Vagina (tissue), 2 donors: Measurements from ENCODE around the gene TBL1XR1. TPM values are rescaled to one million over a fixed set of nuclear protein-coding genes. Genes with fewer than 3 reads are reported as not detected.

Experiments used
- DNase-seq, 2 donors: peaks; one replicate each; pipeline ENCODE4 v3.0.0-alpha.2; 2017; ENCODE audit errors: extremely low spot score in 2 of 2
- H3K27ac ChIP-seq: fragments of 200-600 bp; sonication (generic); one replicate; pipeline ENCODE4 v1.5.1; 2019
- H3K27me3 ChIP-seq: fragments of 200-600 bp; sonication (generic); one replicate; pipeline ENCODE4 v1.5.1; 2019
- H3K36me3 ChIP-seq, 2 donors: fragments of 200-600 bp; sonication (generic); one replicate each; pipeline ENCODE4 v1.5.1; 2017 to 2019
- H3K4me1 ChIP-seq: fragments of 200-600 bp; sonication (generic); one replicate; pipeline ENCODE4 v1.5.1; 2019
- H3K4me3 ChIP-seq, 2 donors: fragments of 200-600 bp; sonication (generic); 1 replicate in 1 of 2; 2 replicates in 1 of 2; pipeline ENCODE4 v1.5.1; 2016 to 2019
- H3K9me3 ChIP-seq: fragments of 200-600 bp; sonication (generic); one replicate; pipeline ENCODE4 v1.5.1; 2019
- POLR2A ChIP-seq, 2 donors: fragments of 450-650 bp; IDR thresholded peaks; one replicate each; pipeline ENCODE4 v1.6.1; 2017; ENCODE audit warnings: antibody characterized with exemption in 2 of 2, mild to moderate bottlenecking in 2 of 2, moderate library complexity in 2 of 2
- POLR2AphosphoS5 ChIP-seq, 2 donors: sonication (generic); formaldehyde crosslinking; IDR thresholded peaks; one replicate each; pipeline ENCODE4 v1.9.0; 2017; ENCODE audit warnings: antibody characterized with exemption in 2 of 2, mild to moderate bottlenecking in 2 of 2, low read depth in 1 of 2; ENCODE audit not compliant: insufficient read depth in 1 of 2
- intact Hi-C: fragments of 100-400 bp; cut with DNase I; formaldehyde crosslinking; loops from one replicate; pipeline ENCODE4 v1.15.1; 2023
- total RNA-seq: library from RNA; depleted of rRNA; stranded (reverse); fragments of >200 nt; gene quantifications from one replicate; pipeline ENCODE4 v1.2.3, GENCODE V29; 2016
- TF ChIP-seq, protein P1 (sequence below), 3 experiments: fragments of 450-650 bp in 2 of 3; fragments of 200-600 bp in 1 of 3; sonication (generic) in 1 of 3; IDR thresholded peaks; one replicate each; pipeline ENCODE4 v1.5.1; 2017 to 2019; ENCODE audit warnings: antibody characterized with exemption in 3 of 3, mild to moderate bottlenecking in 2 of 3, moderate library complexity in 2 of 3

Gene TBL1XR1
- total RNA-seq, 1 donor from 2014 or later = 80.5 TPM

- Histone ChIP-seq H3K9me3 (no peaks in the 10 kb centered on the region), H3K27ac (no peak overlapping the region), H3K4me3 (no peak overlapping the region), H3K4me1 (no peaks in the 10 kb centered on the region), H3K36me3 (no peaks in the 10 kb centered on the region), H3K27me3 (no peaks in the 10 kb centered on the region)
- TF ChIP-seq POLR2A (IDR thresholded peaks at IDR 0.05) = no peak
- TF ChIP-seq, protein P1, sequence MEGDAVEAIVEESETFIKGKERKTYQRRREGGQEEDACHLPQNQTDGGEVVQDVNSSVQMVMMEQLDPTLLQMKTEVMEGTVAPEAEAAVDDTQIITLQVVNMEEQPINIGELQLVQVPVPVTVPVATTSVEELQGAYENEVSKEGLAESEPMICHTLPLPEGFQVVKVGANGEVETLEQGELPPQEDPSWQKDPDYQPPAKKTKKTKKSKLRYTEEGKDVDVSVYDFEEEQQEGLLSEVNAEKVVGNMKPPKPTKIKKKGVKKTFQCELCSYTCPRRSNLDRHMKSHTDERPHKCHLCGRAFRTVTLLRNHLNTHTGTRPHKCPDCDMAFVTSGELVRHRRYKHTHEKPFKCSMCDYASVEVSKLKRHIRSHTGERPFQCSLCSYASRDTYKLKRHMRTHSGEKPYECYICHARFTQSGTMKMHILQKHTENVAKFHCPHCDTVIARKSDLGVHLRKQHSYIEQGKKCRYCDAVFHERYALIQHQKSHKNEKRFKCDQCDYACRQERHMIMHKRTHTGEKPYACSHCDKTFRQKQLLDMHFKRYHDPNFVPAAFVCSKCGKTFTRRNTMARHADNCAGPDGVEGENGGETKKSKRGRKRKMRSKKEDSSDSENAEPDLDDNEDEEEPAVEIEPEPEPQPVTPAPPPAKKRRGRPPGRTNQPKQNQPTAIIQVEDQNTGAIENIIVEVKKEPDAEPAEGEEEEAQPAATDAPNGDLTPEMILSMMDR (IDR thresholded peaks at IDR 0.05) = no peak
- TF ChIP-seq POLR2AphosphoS5 (IDR thresholded peaks at IDR 0.05; ENCODE audit: insufficient read depth in 1 of 2, low read depth in 1 of 2) = no peak
- intact Hi-C loops = no loop called here
- no peak for DNase-seq
Measured at GRCh38 chr3:177210744-177211502, 13.6 kb upstream of the TBL1XR1 start.

DNA sequence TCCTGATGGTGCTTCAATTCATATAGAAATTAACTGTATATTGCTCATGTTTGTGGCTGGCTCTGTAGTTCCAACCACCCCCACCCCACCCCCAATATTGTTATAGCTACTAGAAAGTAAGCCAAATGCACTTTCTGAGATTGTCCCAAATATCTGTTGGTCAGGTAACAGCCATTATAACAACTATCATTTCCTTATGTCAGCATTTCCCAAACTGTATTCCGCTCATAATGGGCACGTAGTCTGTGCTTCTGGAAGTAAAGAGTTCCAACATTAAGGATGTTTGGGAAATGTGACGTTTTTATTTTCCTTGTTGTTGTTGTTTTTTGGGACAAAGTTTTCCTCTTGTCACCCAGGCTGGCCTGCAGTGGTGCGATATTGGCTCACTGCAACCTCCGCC is 12.2 kb upstream of the TBL1XR1 start:
- DNase-seq = no peak
- H3K36me3 ChIP-seq = no peaks in the 10 kb centered on the region
- no peaks in the 10 kb centered on the region for H3K9me3 ChIP-seq
- intact Hi-C loops = no loop called here
- H3K4me3 ChIP-seq = no peak overlapping the region
- no peak overlapping the region for H3K27ac ChIP-seq
- no peaks in the 10 kb centered on the region for H3K27me3 ChIP-seq
- no peaks in the 10 kb centered on the region for H3K4me1 ChIP-seq
- TF ChIP-seq, protein P1 (IDR thresholded peaks at IDR 0.05) = no peak
- TF ChIP-seq POLR2A (IDR thresholded peaks at IDR 0.05) = no peak
- no peak for TF ChIP-seq POLR2AphosphoS5 (IDR thresholded peaks at IDR 0.05; ENCODE audit: insufficient read depth in 1 of 2, low read depth in 1 of 2)

DNA sequence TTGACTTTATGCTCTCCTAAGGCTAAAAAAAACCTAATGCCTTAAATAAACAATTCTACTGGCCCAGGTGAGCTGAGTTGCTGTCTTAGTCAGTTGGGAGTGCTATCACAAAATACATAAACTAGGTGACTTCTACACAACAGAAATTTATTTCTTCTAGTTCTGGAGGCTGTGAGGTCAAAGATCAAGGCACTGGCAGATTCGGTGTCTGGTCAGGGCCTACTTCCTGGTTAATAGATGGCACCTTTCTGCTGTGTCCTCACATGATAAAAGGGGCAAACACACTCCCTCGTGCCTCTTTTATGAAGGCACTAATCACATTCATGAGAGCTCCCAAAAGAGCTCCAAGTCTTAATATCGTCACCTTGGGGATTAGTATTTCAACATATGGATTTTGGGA is 11.5 kb upstream of the TBL1XR1 start:
- Histone ChIP-seq H3K4me1 (no peaks in the 10 kb centered on the region), H3K27me3 (no peaks in the 10 kb centered on the region), H3K27ac (no peak overlapping the region), H3K36me3 (no peaks in the 10 kb centered on the region), H3K9me3 (no peaks in the 10 kb centered on the region), H3K4me3 (no peak overlapping the region)
- intact Hi-C loops = no loop called here
- no peak for DNase-seq
- no peak for TF ChIP-seq POLR2A (IDR thresholded peaks at IDR 0.05)
- no peak for TF ChIP-seq POLR2AphosphoS5 (IDR thresholded peaks at IDR 0.05; ENCODE audit: insufficient read depth in 1 of 2, low read depth in 1 of 2)
- TF ChIP-seq, protein P1 (IDR thresholded peaks at IDR 0.05) = no peak

- intact Hi-C loops = no loop called here
- no peak overlapping the region for H3K27ac ChIP-seq
Measured at GRCh38 chr3:177208223-177208622, 10.9 kb upstream of the TBL1XR1 start.

GRCh38 chr3:177206936-177207335 is 9.7 kb upstream of the TBL1XR1 start:
- no peak for DNase-seq
- Histone ChIP-seq H3K4me1 (peaks cover 3% of the 10 kb centered on the region), H3K27me3 (no peaks in the 10 kb centered on the region), H3K27ac (no peak overlapping the region), H3K4me3 (no peak overlapping the region), H3K9me3 (no peaks in the 10 kb centered on the region), H3K36me3 (no peaks in the 10 kb centered on the region)
- TF ChIP-seq, protein P1 (IDR thresholded peaks at IDR 0.05) = no peak
- TF ChIP-seq POLR2A (IDR thresholded peaks at IDR 0.05) (no peak), POLR2AphosphoS5 (IDR thresholded peaks at IDR 0.05; ENCODE audit: insufficient read depth in 1 of 2, low read depth in 1 of 2) (no peak)
- intact Hi-C loops = no loop called here

More at GRCh38 chr3:177208223-177208622, 10.9 kb upstream of the TBL1XR1 start:
- Histone ChIP-seq H3K4me3 (no peak overlapping the region), H3K4me1 (no peaks in the 10 kb centered on the region), H3K36me3 (no peaks in the 10 kb centered on the region), H3K27me3 (no peaks in the 10 kb centered on the region), H3K9me3 (no peaks in the 10 kb centered on the region)
- no peak for DNase-seq
- no peak for TF ChIP-seq POLR2A (IDR thresholded peaks at IDR 0.05)
- no peak for TF ChIP-seq POLR2AphosphoS5 (IDR thresholded peaks at IDR 0.05; ENCODE audit: insufficient read depth in 1 of 2, low read depth in 1 of 2)
- TF ChIP-seq, protein P1 (IDR thresholded peaks at IDR 0.05) = no peak
